Mesendoderm (in vitro differentiated cells): ENCODE results near the gene TEX101.
A peak's percentile ranks its signal among the peaks of the same experiment; 100 is the strongest.

Experiments
- DNase-seq: peaks from one replicate; pipeline ENCODE4 v3.0.0; 2013
- H2AK5ac ChIP-seq: 2 replicates; pipeline ENCODE4 v1.6.1; 2013; ENCODE audit warnings: low read length, inconsistent platforms
- H2BK120ac ChIP-seq: 2 replicates; pipeline ENCODE4 v1.6.1; 2013; ENCODE audit warnings: low read depth, mild to moderate bottlenecking, low read length, moderate library complexity, mixed read lengths
- H2BK15ac ChIP-seq: replicated peaks from 2 replicates; pipeline ENCODE4 v1.6.1; 2013; ENCODE audit warnings: low read depth, mild to moderate bottlenecking, moderate library complexity
- H2BK5ac ChIP-seq: 2 replicates; pipeline ENCODE4 v1.6.1; 2013; ENCODE audit warnings: low read length, inconsistent platforms
- H3K18ac ChIP-seq: 2 replicates; pipeline ENCODE4 v1.6.1; 2013; ENCODE audit warnings: mild to moderate bottlenecking, low read length, mixed read lengths
- H3K23ac ChIP-seq: one replicate; pipeline ENCODE4 v1.6.1; 2013; ENCODE audit warnings: low read length
- H3K27ac ChIP-seq: 2 replicates; pipeline ENCODE4 v1.5.1; 2013; ENCODE audit warnings: low read depth, mild to moderate bottlenecking, inconsistent platforms, low read length, moderate library complexity
- H3K27me3 ChIP-seq: 2 replicates; pipeline ENCODE4 v1.6.1; 2013; ENCODE audit warnings: low read length, control low read depth, mild to moderate bottlenecking, inconsistent platforms; ENCODE audit not compliant: insufficient read depth, poor library complexity
- H3K36me3 ChIP-seq: 2 replicates; pipeline ENCODE4 v1.6.1; 2013; ENCODE audit warnings: low read length, inconsistent platforms; ENCODE audit not compliant: control insufficient read depth, insufficient read depth
- H3K4ac ChIP-seq: one replicate; pipeline ENCODE4 v1.6.1; 2013; ENCODE audit warnings: low read depth, mild to moderate bottlenecking, low read length, moderate library complexity
- H3K4me1 ChIP-seq: 2 replicates; pipeline ENCODE4 v1.6.1; 2013; ENCODE audit warnings: low read depth, low read length, inconsistent platforms; ENCODE audit not compliant: control insufficient read depth
- H3K4me2 ChIP-seq: 2 replicates; pipeline ENCODE4 v1.6.1; 2013; ENCODE audit warnings: low read length
- H3K4me3 ChIP-seq: 2 replicates; pipeline ENCODE4 v1.5.1; 2013; ENCODE audit warnings: mild to moderate bottlenecking, low read length
- H3K56ac ChIP-seq: one replicate; pipeline ENCODE4 v1.6.1; 2013; ENCODE audit warnings: low read length
- H3K79me1 ChIP-seq: 2 replicates; pipeline ENCODE4 v1.6.1; 2013; ENCODE audit warnings: low read length, inconsistent platforms
- H3K79me2 ChIP-seq: 2 replicates; pipeline ENCODE4 v1.6.1; 2013; ENCODE audit warnings: mild to moderate bottlenecking, low read length; ENCODE audit not compliant: control insufficient read depth, insufficient read depth
- H3K9ac ChIP-seq: 2 replicates; pipeline ENCODE4 v1.6.1; 2013; ENCODE audit warnings: low read length, inconsistent platforms
- H4K5ac ChIP-seq: one replicate; pipeline ENCODE4 v1.6.1; 2013; ENCODE audit warnings: low read length
- H4K8ac ChIP-seq: one replicate; pipeline ENCODE4 v1.6.1; 2013; ENCODE audit warnings: low read depth, mild to moderate bottlenecking, control low read depth, low read length, moderate library complexity
- WGBS: extraction: QIAGEN DNeasy Blood & Tissue Kit; methylation state at CpG from one replicate; pipeline ENCODE4 v1.1.7; 2013; ENCODE audit warnings: low lambda C conversion rate, missing lambda C conversion rate; ENCODE audit not compliant: insufficient coverage; ENCODE audit errors: extremely low coverage; 5-methylcytosine and 5-hydroxymethylcytosine counted together

The TEX101 gene

GRCh38 chr19:43422000-43422688, 7.5 kb downstream of the TEX101 start:
- no peak overlapping the region for H4K5ac ChIP-seq
- no peak overlapping the region for H3K9ac ChIP-seq
- no peak overlapping the region for H3K23ac ChIP-seq
- no peak overlapping the region for H4K8ac ChIP-seq
- no peak overlapping the region for H2BK120ac ChIP-seq
- H3K79me1 ChIP-seq, result no peaks in the 10 kb centered on the region
- H3K18ac ChIP-seq, result no peak overlapping the region
- no peaks in the 10 kb centered on the region for H3K36me3 ChIP-seq
- no peak overlapping the region for H3K4me2 ChIP-seq
- no peak overlapping the region for H3K4me3 ChIP-seq
- H2BK15ac ChIP-seq, result no peak overlapping the region
- H3K27ac ChIP-seq, result no peak overlapping the region
- H3K27me3 ChIP-seq, result no peaks in the 10 kb centered on the region
- H2AK5ac ChIP-seq, result no peak overlapping the region
- no peak for DNase-seq
- WGBS, result no CpG with 5 or more reads among the region's 2 CpGs
- H3K4me1 ChIP-seq, result no peaks in the 10 kb centered on the region
- H3K4ac ChIP-seq, result no peak overlapping the region
- H3K79me2 ChIP-seq, result no peaks in the 10 kb centered on the region
- no peak overlapping the region for H3K56ac ChIP-seq
- no peak overlapping the region for H2BK5ac ChIP-seq

GRCh38 chr19:43422689-43423066, 8.0 kb downstream of the TEX101 start:
- no peak overlapping the region for H4K8ac ChIP-seq
- H3K4ac ChIP-seq, result no peak overlapping the region
- H3K79me1 ChIP-seq, result no peaks in the 10 kb centered on the region
- H3K23ac ChIP-seq, result no peak overlapping the region
- H2BK15ac ChIP-seq, result no peak overlapping the region
- H3K4me1 ChIP-seq, result no peaks in the 10 kb centered on the region
- no peaks in the 10 kb centered on the region for H3K36me3 ChIP-seq
- H2BK5ac ChIP-seq, result no peak overlapping the region
- no peak overlapping the region for H3K56ac ChIP-seq
- no peak for DNase-seq
- no peak overlapping the region for H3K27ac ChIP-seq
- no peak overlapping the region for H3K4me2 ChIP-seq
- H3K79me2 ChIP-seq, result no peaks in the 10 kb centered on the region
- no peak overlapping the region for H3K9ac ChIP-seq
- no peak overlapping the region for H3K18ac ChIP-seq
- no peak overlapping the region for H2AK5ac ChIP-seq
- H3K4me3 ChIP-seq, result no peak overlapping the region
- H4K5ac ChIP-seq, result no peak overlapping the region
- no peaks in the 10 kb centered on the region for H3K27me3 ChIP-seq
- WGBS, result no CpG with 5 or more reads among the region's 1 CpG
- no peak overlapping the region for H2BK120ac ChIP-seq

GRCh38 chr19:43423779-43424178, 9.1 kb downstream of the TEX101 start:
- no peaks in the 10 kb centered on the region for H3K36me3 ChIP-seq
- H3K18ac ChIP-seq, result no peak overlapping the region
- H3K79me1 ChIP-seq, result no peaks in the 10 kb centered on the region
- H3K9ac ChIP-seq, result no peak overlapping the region
- no peak overlapping the region for H2BK15ac ChIP-seq
- no peak overlapping the region for H4K5ac ChIP-seq
- H3K23ac ChIP-seq, result no peak overlapping the region
- H3K27me3 ChIP-seq, result no peaks in the 10 kb centered on the region
- no peak overlapping the region for H3K56ac ChIP-seq
- H2BK5ac ChIP-seq, result no peak overlapping the region
- no peaks in the 10 kb centered on the region for H3K4me1 ChIP-seq
- H2AK5ac ChIP-seq, result no peak overlapping the region
- no peak overlapping the region for H3K27ac ChIP-seq
- no peak overlapping the region for H3K4ac ChIP-seq
- H2BK120ac ChIP-seq, result no peak overlapping the region
- no peak for DNase-seq
- H3K4me2 ChIP-seq, result no peak overlapping the region
- no peak overlapping the region for H4K8ac ChIP-seq
- H3K4me3 ChIP-seq, result no peak overlapping the region
- no CpG with 5 or more reads among the region's 5 CpGs for WGBS
- H3K79me2 ChIP-seq, result no peaks in the 10 kb centered on the region

- H3K18ac ChIP-seq, result no peak overlapping the region
- no peak overlapping the region for H3K23ac ChIP-seq
- H4K8ac ChIP-seq, result no peak overlapping the region
- no peak overlapping the region for H4K5ac ChIP-seq
- peak; percentile 46 for DNase-seq
- H3K27ac ChIP-seq, result no peak overlapping the region
- no peaks in the 10 kb centered on the region for H3K36me3 ChIP-seq
- no peak overlapping the region for H3K56ac ChIP-seq
- H3K4ac ChIP-seq, result no peak overlapping the region
- no peak overlapping the region for H3K4me2 ChIP-seq
- no peak overlapping the region for H3K4me3 ChIP-seq
- H3K79me2 ChIP-seq, result no peaks in the 10 kb centered on the region
- no peak overlapping the region for H2BK120ac ChIP-seq
- no peaks in the 10 kb centered on the region for H3K4me1 ChIP-seq
- no peaks in the 10 kb centered on the region for H3K27me3 ChIP-seq
- H3K9ac ChIP-seq, result no peak overlapping the region
- WGBS, result no CpG with 5 or more reads among the region's 8 CpGs
- H2AK5ac ChIP-seq, result no peak overlapping the region
- H2BK5ac ChIP-seq, result no peak overlapping the region
- H2BK15ac ChIP-seq, result no peak overlapping the region
- no peaks in the 10 kb centered on the region for H3K79me1 ChIP-seq
These were observed 11.1 kb downstream of the TEX101 start for GRCh38 chr19:43425567-43426392.

- no peak overlapping the region for H3K9ac ChIP-seq
These were observed 14.7 kb downstream of the TEX101 start for GRCh38 chr19:43429395-43429794.

More at GRCh38 chr19:43429395-43429794, 14.7 kb downstream of the TEX101 start:
- no CpG with 5 or more reads among the region's 7 CpGs for WGBS
- Histone ChIP-seq H3K23ac (no peak overlapping the region), H4K8ac (no peak overlapping the region), H3K4me3 (no peak overlapping the region), H3K4me1 (no peaks in the 10 kb centered on the region), H3K27me3 (no peaks in the 10 kb centered on the region), H3K36me3 (no peaks in the 10 kb centered on the region), H3K4me2 (no peak overlapping the region), H3K79me1 (no peaks in the 10 kb centered on the region), H3K79me2 (no peaks in the 10 kb centered on the region), H3K56ac (no peak overlapping the region), H2BK5ac (no peak overlapping the region), H2BK120ac (no peak overlapping the region), H4K5ac (no peak overlapping the region), H3K4ac (no peak overlapping the region), H2BK15ac (no peak overlapping the region), H2AK5ac (no peak overlapping the region), H3K18ac (no peak overlapping the region), H3K27ac (no peak overlapping the region)
- no peak for DNase-seq
